H1 (cell line): ENCODE data around the gene YBX2. TPM values are rescaled to one million over a fixed set of nuclear protein-coding genes. Genes with fewer than 3 reads are reported as not detected.

Source experiments
- CTCF ChIA-PET: fragments of 300-600 bp; sonication (Branson Sonifier 250); formaldehyde crosslinking; loops from one replicate; lab custom pipeline; 2021; ENCODE audit not compliant: partially characterized antibody; lab: Charles Lee
- POLR2A ChIA-PET: fragments of 300-600 bp; sonication (Branson Sonifier 250); formaldehyde crosslinking; loops from one replicate; lab custom pipeline; 2021; ENCODE audit warnings: inconsistent platforms; ENCODE audit not compliant: partially characterized antibody; lab: Charles Lee
- DNase-seq, 2 experiments: peaks; one replicate each; pipeline versions ENCODE4 v3.0.0 to v3.0.0-alpha.2; 2010 to 2022; ENCODE audit warnings: low spot score in 2 of 2, low read depth in 1 of 2, mixed read lengths in 1 of 2
- FAIRE-seq: peaks from 2 replicates; lab custom pipeline; 2011; peaks lifted over from hg19 to GRCh38; lab: Jason Lieb, UNC
- H2AFZ ChIP-seq: 2 replicates; pipeline ENCODE4 v1.8.1; 2012; ENCODE audit warnings: low read length, inconsistent platforms
- H2AK5ac ChIP-seq: 2 replicates; pipeline ENCODE4 v1.6.1; 2013; ENCODE audit warnings: low read depth, low read length
- H2BK120ac ChIP-seq: replicated peaks from 2 replicates; pipeline ENCODE3; 2013; ENCODE audit warnings: low read depth, low read length, inconsistent platforms
- H2BK12ac ChIP-seq: 2 replicates; pipeline ENCODE4 v1.6.1; 2013; ENCODE audit warnings: low read depth, low read length
- H2BK15ac ChIP-seq: 2 replicates; pipeline ENCODE4 v1.6.1; 2013; ENCODE audit warnings: low read length
- H2BK20ac ChIP-seq: 2 replicates; pipeline ENCODE4 v1.6.1; 2013; ENCODE audit warnings: low read length
- H2BK5ac ChIP-seq: 2 replicates; pipeline ENCODE4 v1.6.1; 2013; ENCODE audit warnings: low read depth, low read length
- H3K14ac ChIP-seq: 2 replicates; pipeline ENCODE4 v1.6.1; 2013; ENCODE audit warnings: inconsistent platforms; ENCODE audit not compliant: insufficient read length
- H3K18ac ChIP-seq: 2 replicates; pipeline ENCODE4 v1.6.1; 2013; ENCODE audit warnings: low read length; ENCODE audit errors: extremely low read depth
- H3K23ac ChIP-seq: 2 replicates; pipeline ENCODE4 v1.6.1; 2013; ENCODE audit warnings: inconsistent platforms; ENCODE audit not compliant: insufficient read length
- H3K23me2 ChIP-seq: 2 replicates; pipeline ENCODE4 v1.6.1; 2013; ENCODE audit warnings: low read depth, low read length
- H3K27ac ChIP-seq: 2 replicates; pipeline ENCODE4 v1.6.1; 2011; ENCODE audit warnings: low read depth, low read length, inconsistent platforms
- H3K27me3 ChIP-seq, 4 experiments: replicated peaks in 1 of 4; 1 replicate in 1 of 4; 2 replicates in 3 of 4; pipeline versions ENCODE4 v1.6.1 to v1.8.1; 2011 to 2013; ENCODE audit warnings: low read length in 3 of 4, mild to moderate bottlenecking in 3 of 4, inconsistent platforms in 2 of 4, mixed read lengths in 2 of 4, moderate library complexity in 1 of 4; ENCODE audit not compliant: control insufficient read depth in 3 of 4, insufficient read depth in 3 of 4; ENCODE audit errors: extremely low read depth in 1 of 4
- H3K36me3 ChIP-seq, 4 experiments: 2 replicates each; pipeline versions ENCODE4 v1.6.1 to v1.8.1; 2011 to 2013; ENCODE audit warnings: mild to moderate bottlenecking in 4 of 4, low read length in 3 of 4, moderate library complexity in 2 of 4, control low read depth in 1 of 4, inconsistent platforms in 1 of 4; ENCODE audit not compliant: insufficient read depth in 4 of 4, control insufficient read depth in 2 of 4
- H3K4ac ChIP-seq: replicated peaks from 2 replicates; pipeline ENCODE3; 2013; ENCODE audit warnings: low read length, low read depth, mixed read lengths, inconsistent platforms; ENCODE audit not compliant: insufficient read length
- H3K4me1 ChIP-seq, 4 experiments: replicated peaks in 1 of 4; 1 replicate in 1 of 4; 2 replicates in 3 of 4; pipeline versions ENCODE4 v1.6.1 to v1.8.1; 2011 to 2013; ENCODE audit warnings: low read length in 3 of 4, inconsistent platforms in 2 of 4, mixed read lengths in 1 of 4; ENCODE audit not compliant: insufficient read depth in 4 of 4, control insufficient read depth in 3 of 4
- H3K4me2 ChIP-seq, 2 experiments: 2 replicates each; pipeline versions ENCODE4 v1.6.1 to v1.8.1; 2011 to 2013; ENCODE audit warnings: low read depth in 2 of 2, low read length in 2 of 2, control low read depth in 1 of 2, inconsistent platforms in 1 of 2, mild to moderate bottlenecking in 1 of 2; ENCODE audit not compliant: insufficient read depth in 1 of 2
- H3K4me3 ChIP-seq, 4 experiments: fragments of 200-600, 300-600 bp in 1 of 4; sonication (generic), shearing (Covaris generic), sonication (Bioruptor Twin) in 1 of 4; 2 replicates each; pipeline versions ENCODE4 v1.5.1 to v1.8.1; 2011 to 2016; ENCODE audit warnings: low read length in 4 of 4, low read depth in 3 of 4, control low read depth in 2 of 4, inconsistent platforms in 2 of 4, mild to moderate bottlenecking in 2 of 4, mixed read lengths in 1 of 4, moderate library complexity in 1 of 4; ENCODE audit not compliant: insufficient read depth in 2 of 4; ENCODE audit errors: extremely low read depth in 1 of 4
- H3K56ac ChIP-seq: replicated peaks from 2 replicates; pipeline ENCODE3; 2013; ENCODE audit warnings: low read depth, mild to moderate bottlenecking, mixed read lengths, low read length, inconsistent platforms; ENCODE audit not compliant: insufficient read length
- H3K79me1 ChIP-seq: 2 replicates; pipeline ENCODE4 v1.6.1; 2013; ENCODE audit warnings: low read depth, low read length, control low read depth
- H3K79me2 ChIP-seq, 2 experiments: 2 replicates each; pipeline versions ENCODE4 v1.6.1 to v1.8.1; 2012 to 2013; ENCODE audit warnings: low read length in 2 of 2, mild to moderate bottlenecking in 2 of 2, inconsistent platforms in 1 of 2; ENCODE audit not compliant: insufficient read depth in 2 of 2, control insufficient read depth in 1 of 2
- H3K9ac ChIP-seq, 4 experiments: replicated peaks in 1 of 4; 1 replicate in 1 of 4; 2 replicates in 3 of 4; pipeline versions ENCODE4 v1.6.1 to v1.8.1; 2011 to 2013; ENCODE audit warnings: low read depth in 3 of 4, low read length in 3 of 4, control low read depth in 2 of 4, mild to moderate bottlenecking in 2 of 4, moderate library complexity in 2 of 4, inconsistent platforms in 1 of 4; ENCODE audit errors: extremely low read depth in 1 of 4
- H3K9me3 ChIP-seq, 2 experiments: 2 replicates each; pipeline versions ENCODE4 v1.6.1 to v1.8.1; 2012 to 2013; ENCODE audit warnings: mild to moderate bottlenecking in 2 of 2, moderate library complexity in 2 of 2, control low read depth in 1 of 2, inconsistent platforms in 1 of 2, low read depth in 1 of 2, low read length in 1 of 2, mixed read lengths in 1 of 2; ENCODE audit not compliant: insufficient read depth in 2 of 2
- H4K20me1 ChIP-seq, 2 experiments: replicated peaks in 1 of 2; 2 replicates each; pipeline versions ENCODE3 to v1.8.1; 2011 to 2013; ENCODE audit warnings: inconsistent platforms in 2 of 2, low read length in 2 of 2, mild to moderate bottlenecking in 1 of 2; ENCODE audit not compliant: insufficient read depth in 2 of 2, control insufficient read depth in 1 of 2
- H4K5ac ChIP-seq: 2 replicates; pipeline ENCODE4 v1.6.1; 2013; ENCODE audit warnings: low read length, low read depth, mixed read lengths, inconsistent platforms; ENCODE audit not compliant: insufficient read length
- H4K8ac ChIP-seq: 2 replicates; pipeline ENCODE4 v1.8.0; 2013; ENCODE audit warnings: mild to moderate bottlenecking, moderate library complexity, low read length, inconsistent platforms; ENCODE audit not compliant: insufficient read depth; ENCODE audit errors: extremely low read depth
- H4K91ac ChIP-seq: replicated peaks from 2 replicates; pipeline ENCODE3; 2013; ENCODE audit warnings: low read length, mixed read lengths, inconsistent platforms; ENCODE audit not compliant: insufficient read length
- CREB1 ChIP-seq: IDR thresholded peaks from 2 replicates; pipeline ENCODE4 v1.6.1; 2012; ENCODE audit warnings: inconsistent platforms
- CTCF ChIP-seq, 3 experiments: IDR thresholded peaks; 1 replicate in 2 of 3; 2 replicates in 1 of 3; pipeline versions ENCODE4 v1.5.1 to v1.6.1; 2011; ENCODE audit warnings: low read length in 3 of 3, mild to moderate bottlenecking in 3 of 3, inconsistent platforms in 2 of 3, low read depth in 1 of 3, moderate library complexity in 1 of 3; ENCODE audit not compliant: insufficient read depth in 1 of 3; ENCODE audit errors: control extremely low read depth in 1 of 3
- E2F6 ChIP-seq: IDR thresholded peaks from 2 replicates; pipeline ENCODE4 v1.6.1; 2012; ENCODE audit warnings: inconsistent platforms
- EGR1 ChIP-seq: IDR thresholded peaks from 2 replicates; pipeline ENCODE4 v1.6.1; 2011; ENCODE audit warnings: low read depth, low read length, borderline replicate concordance
- NANOG ChIP-seq: IDR thresholded peaks from 2 replicates; pipeline ENCODE4 v1.6.1; 2011; ENCODE audit warnings: low read length, low read depth, mild to moderate bottlenecking, inconsistent platforms; ENCODE audit not compliant: insufficient read depth, poor library complexity, severe bottlenecking
- RFX5 ChIP-seq: IDR thresholded peaks from 2 replicates; pipeline ENCODE4 v1.6.1; 2011; ENCODE audit warnings: low read depth, low read length, improper control_type of control experiment, borderline replicate concordance
- SIX5 ChIP-seq: IDR thresholded peaks from 2 replicates; pipeline ENCODE4 v1.6.1; 2011; ENCODE audit warnings: mild to moderate bottlenecking, low read depth, low read length
- USF2 ChIP-seq: IDR thresholded peaks from 2 replicates; pipeline ENCODE4 v1.6.1; 2011; ENCODE audit warnings: low read length, improper control_type of control experiment
- WGBS, 2 experiments: shearing (Covaris generic) in 1 of 2; methylation state at CpG; one replicate each; pipeline versions ENCODE4 v1.1.6 to v1.1.7; 2013 to 2015; ENCODE audit warnings: low lambda C conversion rate in 2 of 2, mixed read lengths in 2 of 2, inconsistent platforms in 1 of 2, low coverage in 1 of 2, missing lambda C conversion rate in 1 of 2; ENCODE audit not compliant: insufficient replicate concordance in 2 of 2, insufficient coverage in 1 of 2, insufficient read length in 1 of 2; ENCODE audit errors: extremely low coverage in 1 of 2, missing lambda C conversion rate in 1 of 2; 5-methylcytosine and 5-hydroxymethylcytosine counted together
- polyA plus RNA-seq, 7 experiments: library from polyadenylated mRNA; depleted of rRNA in 3 of 7; stranded (reverse) in 5 of 7; unstranded in 2 of 7; fragments of >200 nt in 5 of 7; fragments of 200-250 nt in 2 of 7; gene quantifications; 1 replicate in 5 of 7; 2 replicates in 1 of 7; 4 replicates in 1 of 7; pipeline versions ENCODE4 v1.2.1 to v1.2.3, GENCODE V29; 2011 to 2013; ENCODE audit warnings: missing spikeins in 2 of 7, mixed read lengths in 2 of 7
- total RNA-seq: library from RNA; stranded (reverse); fragmentation: NEBNext Ultra II Directional; extraction: Animal tissue kit (Norgen Biotek cat#: 25700); gene quantifications from 2 replicates; pipeline ENCODE4 v1.2.1, GENCODE V29; 2021

YBX2 gene
- total and polyA plus RNA-seq, 2 of the 8 experiments (the other 6 are each of a cell fraction or from before 2014, with no cell fraction given), result 19.2 to 30.5 TPM

GRCh38 chr17:7292194-7292593 is 2.2 kb downstream of the YBX2 start:
- ChIA-PET CTCF (interaction anchor here (0.8 to 5.7 kb wide), 8 partner anchors 10 to 269 kb away, joined by 3 to 46 read pairs (median 4); partner anchors contain the start of gene SLC2A4), POLR2A (interaction anchor here (0.9 to 6.7 kb wide), 12 partner anchors 7 to 71 kb away, joined by 3 to 94 read pairs (median 8); partner anchors contain the start of genes CLDN7, CTDNEP1, DVL2 and ELP5)
- Histone ChIP-seq H3K27ac (no peak overlapping the region), H3K9me3 (no peaks in the 10 kb centered on the region; a peak in 1 of 4 replicates), H2BK12ac (no peak overlapping the region), H2BK120ac (no peak overlapping the region), H3K36me3 (no peaks in the 10 kb centered on the region), H3K23me2 (peaks cover 2% of the 10 kb centered on the region; the same call in 1 of the 2 replicates), H3K79me2 (no peaks in the 10 kb centered on the region), H2AK5ac (no peak overlapping the region), H3K14ac (no peak overlapping the region), H3K27me3 (peaks cover 3 to 11% (median 9%) of the 10 kb centered on the region in 4 experiments), H4K5ac (no peak overlapping the region), H3K23ac (no peak overlapping the region), H2AFZ (no peak overlapping the region), H3K4me3 (no peak overlapping the region), H3K9ac (no peak overlapping the region), H3K18ac (no peak overlapping the region), H3K4me1 (peaks cover 0 to 14% (median 9%) of the 10 kb centered on the region in 4 experiments; a peak in 6 of 7 replicates), H2BK20ac (no peak overlapping the region), H3K56ac (no peak overlapping the region), H4K91ac (no peak overlapping the region), H4K8ac (no peak overlapping the region), H4K20me1 (peaks cover 0 to 9% of the 10 kb centered on the region in 2 experiments), H2BK5ac (no peak overlapping the region), H3K79me1 (peaks cover 2% of the 10 kb centered on the region; the same call in 1 of the 2 replicates), H2BK15ac (no peak overlapping the region), H3K4ac (no peak overlapping the region), H3K4me2 (no peak overlapping the region)
- WGBS, 2 experiments, result 73% methylated on average over 2 of the region's 2 CpGs; no CpG with 5 or more reads in 1 of the 2 experiments
- DNase-seq (no peak), FAIRE-seq (no peak)
- TF ChIP-seq NANOG, result no peak
- no peak for TF ChIP-seq E2F6
- no peak for TF ChIP-seq USF2
- no peak for TF ChIP-seq SIX5
- no peak for TF ChIP-seq RFX5
- no peak for TF ChIP-seq CREB1
- no peak for TF ChIP-seq EGR1
- no peak for TF ChIP-seq CTCF (IDR thresholded peaks at IDR 0.05; ENCODE audit: control extremely low read depth in 1 of 3, insufficient read depth in 1 of 3, low read depth in 1 of 3, low read length in 3 of 3)
